Neural cell (in vitro differentiated cells): ENCODE measurements around the gene TXK. TPM values are rescaled to one million over a fixed set of nuclear protein-coding genes. Genes with fewer than 3 reads are reported as not detected.

ENCODE experiments used
- H2AFZ ChIP-seq: fragments of 200-600, 300-800 bp; sonication (generic), shearing (Covaris generic); 2 replicates; pipeline ENCODE4 v1.6.0; 2014; ENCODE audit warnings: low read depth, mild to moderate bottlenecking, antibody characterized with exemption, low read length, moderate library complexity
- H3F3A ChIP-seq: fragments of 200-600 bp; shearing (Covaris generic); 2 replicates; pipeline ENCODE4 v1.6.1; 2016; ENCODE audit warnings: mild to moderate bottlenecking, moderate library complexity, mixed read lengths, antibody characterized with exemption, low read length; ENCODE audit not compliant: insufficient read depth, poor library complexity, severe bottlenecking
- H3K27ac ChIP-seq: fragments of 200-600, 300-800 bp; sonication (generic), shearing (Covaris generic); 2 replicates; pipeline ENCODE4 v1.5.1; 2014; ENCODE audit warnings: mild to moderate bottlenecking, low read length, moderate library complexity
- H3K27me3 ChIP-seq: fragments of 300-800, 200-600 bp; sonication (generic), shearing (Covaris generic); 2 replicates; pipeline ENCODE4 v1.6.0; 2014; ENCODE audit warnings: mild to moderate bottlenecking, low read depth, low read length, moderate library complexity; ENCODE audit not compliant: insufficient read depth
- H3K36me3 ChIP-seq: fragments of 300-800, 200-600 bp; sonication (generic), shearing (Covaris generic); 2 replicates; pipeline ENCODE4 v1.5.1; 2014; ENCODE audit warnings: mild to moderate bottlenecking, antibody characterized with exemption, low read length, moderate library complexity; ENCODE audit not compliant: insufficient read depth
- H3K4me2 ChIP-seq: fragments of 300-800, 200-600 bp; sonication (generic), shearing (Covaris generic); 2 replicates; pipeline ENCODE4 v1.6.0; 2014; ENCODE audit warnings: mild to moderate bottlenecking, low read length
- H3K4me3 ChIP-seq: fragments of 300-800, 200-600 bp; sonication (generic), shearing (Covaris generic); 2 replicates; pipeline ENCODE4 v1.5.1; 2014; ENCODE audit warnings: mild to moderate bottlenecking, low read length, moderate library complexity
- H3K79me2 ChIP-seq: fragments of 200-600 bp; shearing (Covaris generic); replicated peaks from 2 replicates; pipeline ENCODE4 v1.6.0; 2014; ENCODE audit warnings: mild to moderate bottlenecking, low read length, moderate library complexity; ENCODE audit not compliant: insufficient read depth
- H3K9ac ChIP-seq: fragments of 300-800, 200-600 bp; sonication (generic), shearing (Covaris generic); 2 replicates; pipeline ENCODE4 v1.6.1; 2016; ENCODE audit warnings: mild to moderate bottlenecking, low read length, mixed read lengths
- H3K9me2 ChIP-seq: fragments of 200-600 bp; shearing (Covaris generic); 2 replicates; pipeline ENCODE4 v1.6.1; 2016; ENCODE audit warnings: mild to moderate bottlenecking, low read length, mixed read lengths; ENCODE audit not compliant: insufficient read depth
- H3K9me3 ChIP-seq: fragments of 200-600, 300-800 bp; sonication (generic), shearing (Covaris generic); 2 replicates; pipeline ENCODE4 v1.6.1; 2016; ENCODE audit warnings: mild to moderate bottlenecking, mixed run types, low read length, moderate library complexity, mixed read lengths
- H4K20me1 ChIP-seq: fragments of 200-600 bp; shearing (Covaris generic); 2 replicates; pipeline ENCODE4 v1.6.1; 2016; ENCODE audit warnings: mild to moderate bottlenecking, mixed run types; ENCODE audit not compliant: insufficient read depth
- CTCF ChIP-seq: fragments of 450-650 bp; IDR thresholded peaks from 2 replicates; pipeline ENCODE4 v1.5.1; 2014; ENCODE audit warnings: antibody characterized with exemption, mild to moderate bottlenecking, moderate library complexity; ENCODE audit not compliant: poor library complexity, severe bottlenecking
- EP300 ChIP-seq: fragments of 450-650 bp; conservative IDR thresholded peaks from 2 replicates; pipeline ENCODE4 v1.6.1; 2014; ENCODE audit warnings: antibody characterized with exemption, mild to moderate bottlenecking, moderate library complexity; ENCODE audit not compliant: poor library complexity, severe bottlenecking
- EZH2 ChIP-seq: fragments of 200-600, 300-800 bp; shearing (Covaris generic), sonication (generic); IDR thresholded peaks from 2 replicates; pipeline ENCODE4 v1.6.1; 2014; ENCODE audit warnings: antibody characterized with exemption, low read length, borderline replicate concordance, mild to moderate bottlenecking; ENCODE audit not compliant: insufficient read depth, poor library complexity, severe bottlenecking
- MXI1 ChIP-seq: fragments of 450-650 bp; conservative IDR thresholded peaks from 2 replicates; pipeline ENCODE4 v1.6.1; 2014; ENCODE audit warnings: antibody characterized with exemption, mild to moderate bottlenecking; ENCODE audit not compliant: poor library complexity, severe bottlenecking
- POLR2AphosphoS5 ChIP-seq: IDR thresholded peaks from 2 replicates; pipeline ENCODE4 v1.6.1; 2012
- RAD21 ChIP-seq: fragments of 450-650 bp; conservative IDR thresholded peaks from 2 replicates; pipeline ENCODE4 v1.6.1; 2014; ENCODE audit warnings: antibody characterized with exemption, mild to moderate bottlenecking, moderate library complexity
- SMC3 ChIP-seq: fragments of 450-650 bp; conservative IDR thresholded peaks from 2 replicates; pipeline ENCODE4 v1.6.1; 2014; ENCODE audit warnings: antibody characterized with exemption, mild to moderate bottlenecking, moderate library complexity; ENCODE audit not compliant: poor library complexity
- TAF1 ChIP-seq: IDR thresholded peaks from 2 replicates; pipeline ENCODE4 v1.6.1; 2012; ENCODE audit warnings: low read depth
- polyA minus RNA-seq: library from RNA; depleted of rRNA, polyadenylated mRNA; stranded (reverse); fragments of >200 nt; gene quantifications from 2 replicates; pipeline ENCODE4 v1.2.3, GENCODE V29; 2014
- polyA plus RNA-seq: library from polyadenylated mRNA; depleted of rRNA; stranded (reverse); fragments of >200 nt; gene quantifications from 2 replicates; pipeline ENCODE4 v1.2.3, GENCODE V29; 2014
- TF ChIP-seq, protein P1 (sequence below): IDR thresholded peaks from 2 replicates; pipeline ENCODE4 v1.6.1; 2012; ENCODE audit warnings: borderline replicate concordance

The TXK gene
- polyA plus RNA-seq: not detected in 2 replicates
- polyA minus RNA-seq: not detected in 2 replicates

- Histone ChIP-seq H3K9me3 (no peaks in the 10 kb centered on the region), H3K27ac (no peak within 1 kb of the TSS), H3K79me2 (no peaks in the 10 kb centered on the region), H3K9ac (no peak within 1 kb of the TSS), H3F3A (no peaks in the 10 kb centered on the region), H4K20me1 (no peaks in the 10 kb centered on the region), H3K36me3 (no peaks in the 10 kb centered on the region), H3K4me2 (no peak within 1 kb of the TSS), H3K4me3 (no peak within 1 kb of the TSS), H3K9me2 (no peaks in the 10 kb centered on the region), H3K27me3 (no peaks in the 10 kb centered on the region), H2AFZ (no peak within 1 kb of the TSS)
- TF ChIP-seq MXI1: no peak
- no peak for TF ChIP-seq POLR2AphosphoS5
- TF ChIP-seq RAD21: no peak
- TF ChIP-seq EP300: no peak
- no peak for TF ChIP-seq TAF1
- no peak for TF ChIP-seq EZH2
- TF ChIP-seq SMC3: no peak
- TF ChIP-seq, protein P1, sequence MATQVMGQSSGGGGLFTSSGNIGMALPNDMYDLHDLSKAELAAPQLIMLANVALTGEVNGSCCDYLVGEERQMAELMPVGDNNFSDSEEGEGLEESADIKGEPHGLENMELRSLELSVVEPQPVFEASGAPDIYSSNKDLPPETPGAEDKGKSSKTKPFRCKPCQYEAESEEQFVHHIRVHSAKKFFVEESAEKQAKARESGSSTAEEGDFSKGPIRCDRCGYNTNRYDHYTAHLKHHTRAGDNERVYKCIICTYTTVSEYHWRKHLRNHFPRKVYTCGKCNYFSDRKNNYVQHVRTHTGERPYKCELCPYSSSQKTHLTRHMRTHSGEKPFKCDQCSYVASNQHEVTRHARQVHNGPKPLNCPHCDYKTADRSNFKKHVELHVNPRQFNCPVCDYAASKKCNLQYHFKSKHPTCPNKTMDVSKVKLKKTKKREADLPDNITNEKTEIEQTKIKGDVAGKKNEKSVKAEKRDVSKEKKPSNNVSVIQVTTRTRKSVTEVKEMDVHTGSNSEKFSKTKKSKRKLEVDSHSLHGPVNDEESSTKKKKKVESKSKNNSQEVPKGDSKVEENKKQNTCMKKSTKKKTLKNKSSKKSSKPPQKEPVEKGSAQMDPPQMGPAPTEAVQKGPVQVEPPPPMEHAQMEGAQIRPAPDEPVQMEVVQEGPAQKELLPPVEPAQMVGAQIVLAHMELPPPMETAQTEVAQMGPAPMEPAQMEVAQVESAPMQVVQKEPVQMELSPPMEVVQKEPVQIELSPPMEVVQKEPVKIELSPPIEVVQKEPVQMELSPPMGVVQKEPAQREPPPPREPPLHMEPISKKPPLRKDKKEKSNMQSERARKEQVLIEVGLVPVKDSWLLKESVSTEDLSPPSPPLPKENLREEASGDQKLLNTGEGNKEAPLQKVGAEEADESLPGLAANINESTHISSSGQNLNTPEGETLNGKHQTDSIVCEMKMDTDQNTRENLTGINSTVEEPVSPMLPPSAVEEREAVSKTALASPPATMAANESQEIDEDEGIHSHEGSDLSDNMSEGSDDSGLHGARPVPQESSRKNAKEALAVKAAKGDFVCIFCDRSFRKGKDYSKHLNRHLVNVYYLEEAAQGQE: no peak
- no peak for TF ChIP-seq CTCF
These were observed at the start of gene TXK for GRCh38 chr4:48134081-48134480. Gene TXK (minus strand): TSS chr4:48134250. CDS start chr4:48134170, 80 bp downstream.

- no peak overlapping the region for H3K9ac ChIP-seq
- no peaks in the 10 kb centered on the region for H3K79me2 ChIP-seq
- no peak for TF ChIP-seq SMC3
- no peak for TF ChIP-seq EZH2
- TF ChIP-seq, protein P1: no peak
- TF ChIP-seq POLR2AphosphoS5: no peak
- TF ChIP-seq CTCF: no peak
- no peak for TF ChIP-seq RAD21
- no peaks in the 10 kb centered on the region for H3K9me3 ChIP-seq
- H3K4me2 ChIP-seq: no peak overlapping the region
- H2AFZ ChIP-seq: no peak overlapping the region
- H3K9me2 ChIP-seq: no peaks in the 10 kb centered on the region
- no peaks in the 10 kb centered on the region for H4K20me1 ChIP-seq
- no peaks in the 10 kb centered on the region for H3F3A ChIP-seq
- H3K27me3 ChIP-seq: no peaks in the 10 kb centered on the region
- no peak overlapping the region for H3K27ac ChIP-seq
- H3K36me3 ChIP-seq: no peaks in the 10 kb centered on the region
- H3K4me3 ChIP-seq: no peak overlapping the region
These were observed 46.2 kb upstream of the TXK start for GRCh38 chr4:48180234-48180633.
